CD4-positive, CD25-positive, alpha-beta regulatory T cell (primary cell): ENCODE measurements around the gene INSRR. TPM values are rescaled to one million over a fixed set of nuclear protein-coding genes. Genes with fewer than 3 reads are reported as not detected.

ENCODE experiments used
- ATAC-seq, 2 donors: fragments of 150-1000 bp; cut with Tn5 transposase; one replicate each; pipeline ENCODE4 v1.10.0; 2021; ENCODE audit warnings: low read depth in 2 of 2, moderate number of reproducible peaks in 2 of 2, moderate library complexity in 1 of 2
- DNase-seq, 3 donors: peaks; one replicate each; pipeline versions ENCODE4 v3.0.0 to v3.0.0-alpha.2; 2012 to 2022; ENCODE audit warnings: mixed read lengths in 1 of 3
- H3K27ac ChIP-seq: one replicate; pipeline ENCODE4 v1.7.0; 2013; ENCODE audit warnings: mild to moderate bottlenecking, low read length; ENCODE audit not compliant: insufficient read depth, poor library complexity, severe bottlenecking
- H3K27me3 ChIP-seq: one replicate; pipeline ENCODE4 v1.7.0; 2013; ENCODE audit warnings: low read length; ENCODE audit not compliant: control insufficient read depth, insufficient read depth
- H3K36me3 ChIP-seq: one replicate; pipeline ENCODE4 v1.7.0; 2013; ENCODE audit warnings: mild to moderate bottlenecking, low read length, moderate library complexity; ENCODE audit not compliant: control insufficient read depth, insufficient read depth
- H3K4me1 ChIP-seq: 2 replicates; pipeline ENCODE4 v1.7.0; 2013; ENCODE audit warnings: mild to moderate bottlenecking, low read length; ENCODE audit not compliant: insufficient read depth, control insufficient read depth, poor library complexity, severe bottlenecking
- H3K4me3 ChIP-seq: one replicate; pipeline ENCODE4 v1.7.0; 2013; ENCODE audit warnings: low read depth, mild to moderate bottlenecking, low read length, moderate library complexity
- H3K9me3 ChIP-seq, 2 experiments: 1 replicate in 1 of 2; 2 replicates in 1 of 2; pipeline ENCODE4 v1.7.0; 2013; ENCODE audit warnings: low read length in 2 of 2, mild to moderate bottlenecking in 1 of 2, moderate library complexity in 1 of 2; ENCODE audit not compliant: control insufficient read depth in 2 of 2
- H3K27ac Mint-ChIP-seq, 3 donors: one replicate each; pipeline ENCODE4 v1.8.0; 2020 to 2022; ENCODE audit warnings: mild to moderate bottlenecking in 3 of 3, mixed read lengths in 3 of 3, moderate library complexity in 2 of 3
- H3K27me3 Mint-ChIP-seq: one replicate; pipeline ENCODE4 v1.8.0; 2022; ENCODE audit warnings: mild to moderate bottlenecking, mixed read lengths
- H3K36me3 Mint-ChIP-seq: one replicate; pipeline ENCODE4 v1.8.0; 2020; ENCODE audit warnings: mixed read lengths
- H3K4me1 Mint-ChIP-seq, 4 donors: one replicate each; pipeline ENCODE4 v1.8.0; 2020 to 2022; ENCODE audit warnings: mixed read lengths in 4 of 4, mild to moderate bottlenecking in 1 of 4
- H3K4me3 Mint-ChIP-seq, 4 donors: one replicate each; pipeline ENCODE4 v1.8.0; 2020 to 2022; ENCODE audit warnings: mild to moderate bottlenecking in 4 of 4, mixed read lengths in 4 of 4, moderate library complexity in 3 of 4
- H3K9me3 Mint-ChIP-seq, 7 donors: one replicate each; pipeline ENCODE4 v1.8.0; 2020 to 2022; ENCODE audit warnings: mixed read lengths in 7 of 7, mild to moderate bottlenecking in 3 of 7, moderate library complexity in 2 of 7
- polyA plus RNA-seq, 4 donors: library from polyadenylated mRNA; unstranded; fragments of 300-500 nt; fragmentation: Illumina TruSeq; gene quantifications; one replicate each; pipeline ENCODE4 v1.2.3, GENCODE V29; 2021
- total RNA-seq: library from RNA; stranded (reverse); gene quantifications from one replicate; pipeline ENCODE4 v1.2.3, GENCODE V29; 2022

The INSRR gene
- total RNA-seq (0.07 TPM), polyA plus RNA-seq (not detected)

- Histone ChIP-seq H3K9me3 (no peaks in the 10 kb centered on the region), H3K27ac (no peak within 1 kb of the TSS), H3K36me3 (no peaks in the 10 kb centered on the region), H3K4me1 (peaks cover 35% of the 10 kb centered on the region), H3K27me3 (peaks cover 12% of the 10 kb centered on the region), H3K4me3 (no peak within 1 kb of the TSS)
- Mint-ChIP-seq H3K9me3 (no peaks in the 10 kb centered on the region), H3K36me3 (no peaks in the 10 kb centered on the region), H3K4me1 (peaks cover 8 to 30% (median 11%) of the 10 kb centered on the region in 4 donors), H3K4me3 (peak within 1 kb of the TSS; percentile 57 to 85 (median 76)), H3K27me3 (peaks cover 56% of the 10 kb centered on the region), H3K27ac (no peak within 1 kb of the TSS)
- no peak for ATAC-seq
- no peak for DNase-seq
Observed at GRCh38 chr1:156858959-156859522, at the start of gene INSRR. TSS of gene INSRR (minus strand) at chr1:156859117. CDS start at chr1:156858621, 496 bp downstream.

- Mint-ChIP-seq H3K27ac (no peak overlapping the region), H3K4me3 (no peak overlapping the region), H3K9me3 (peaks cover 0 to 2% (median 0%) of the 10 kb centered on the region in 7 donors), H3K36me3 (no peaks in the 10 kb centered on the region), H3K27me3 (peaks cover 20% of the 10 kb centered on the region), H3K4me1 (peaks cover 0 to 2% (median 0%) of the 10 kb centered on the region in 4 donors)
- no peak for DNase-seq
- no peaks in the 10 kb centered on the region for H3K4me1 ChIP-seq
- H3K9me3 ChIP-seq: no peaks in the 10 kb centered on the region
- H3K27me3 ChIP-seq: no peaks in the 10 kb centered on the region
- H3K36me3 ChIP-seq: no peaks in the 10 kb centered on the region
- no peak for ATAC-seq
- no peak overlapping the region for H3K27ac ChIP-seq
- H3K4me3 ChIP-seq: no peak overlapping the region
Observed at GRCh38 chr1:156908541-156908940, 49.6 kb upstream of the INSRR start.

- H3K4me3 ChIP-seq: no peak overlapping the region
- no peaks in the 10 kb centered on the region for H3K36me3 Mint-ChIP-seq
- no peak overlapping the region for H3K4me3 Mint-ChIP-seq
- H3K27ac ChIP-seq: no peak overlapping the region
- H3K27me3 ChIP-seq: no peaks in the 10 kb centered on the region
- no peak overlapping the region for H3K27ac Mint-ChIP-seq
- peaks cover 0 to 1% (median 0%) of the 10 kb centered on the region in 7 donors for H3K9me3 Mint-ChIP-seq
- H3K36me3 ChIP-seq: no peaks in the 10 kb centered on the region
- peaks cover 0 to 2% (median 0%) of the 10 kb centered on the region in 4 donors for H3K4me1 Mint-ChIP-seq
- ATAC-seq: no peak
- no peaks in the 10 kb centered on the region for H3K4me1 ChIP-seq
- no peak for DNase-seq
- no peaks in the 10 kb centered on the region for H3K9me3 ChIP-seq
- peaks cover 20% of the 10 kb centered on the region for H3K27me3 Mint-ChIP-seq
Observed at GRCh38 chr1:156906206-156906906, 47.4 kb upstream of the INSRR start.

GRCh38 chr1:156905651-156906050 lies 46.7 kb upstream of the INSRR start:
- H3K9me3 Mint-ChIP-seq: peaks cover 0 to 1% (median 0%) of the 10 kb centered on the region in 7 donors
- no peaks in the 10 kb centered on the region for H3K4me1 ChIP-seq
- no peak overlapping the region for H3K27ac ChIP-seq
- no peaks in the 10 kb centered on the region for H3K9me3 ChIP-seq
- DNase-seq: no peak
- peak overlapping the region in 1 of 3 donors; percentile 38 for H3K27ac Mint-ChIP-seq
- no peaks in the 10 kb centered on the region for H3K27me3 ChIP-seq
- ATAC-seq: no peak
- no peaks in the 10 kb centered on the region for H3K36me3 Mint-ChIP-seq
- H3K4me1 Mint-ChIP-seq: peaks cover 0 to 2% (median 0%) of the 10 kb centered on the region in 4 donors
- no peaks in the 10 kb centered on the region for H3K36me3 ChIP-seq
- H3K27me3 Mint-ChIP-seq: peaks cover 16% of the 10 kb centered on the region
- no peak overlapping the region for H3K4me3 ChIP-seq
- H3K4me3 Mint-ChIP-seq: no peak overlapping the region

- Histone ChIP-seq H3K27me3 (no peaks in the 10 kb centered on the region), H3K4me1 (no peaks in the 10 kb centered on the region), H3K4me3 (no peak overlapping the region), H3K36me3 (no peaks in the 10 kb centered on the region), H3K27ac (no peak overlapping the region), H3K9me3 (no peaks in the 10 kb centered on the region)
- DNase-seq: no peak
- Mint-ChIP-seq H3K4me3 (no peak overlapping the region), H3K9me3 (peaks cover 0 to 1% (median 0%) of the 10 kb centered on the region in 7 donors), H3K4me1 (peaks cover 0 to 2% (median 0%) of the 10 kb centered on the region in 4 donors), H3K36me3 (no peaks in the 10 kb centered on the region), H3K27ac (no peak overlapping the region), H3K27me3 (peaks cover 12% of the 10 kb centered on the region)
- no peak for ATAC-seq
Observed at GRCh38 chr1:156905176-156905575, 46.3 kb upstream of the INSRR start.

GRCh38 chr1:156904187-156904959 lies 45.5 kb upstream of the INSRR start:
- Histone ChIP-seq H3K4me3 (no peak overlapping the region), H3K27ac (no peak overlapping the region), H3K36me3 (no peaks in the 10 kb centered on the region), H3K27me3 (no peaks in the 10 kb centered on the region), H3K9me3 (no peaks in the 10 kb centered on the region), H3K4me1 (no peaks in the 10 kb centered on the region)
- no peak for ATAC-seq
- no peak for DNase-seq
- Mint-ChIP-seq H3K9me3 (peaks cover 0 to 1% (median 0%) of the 10 kb centered on the region in 7 donors), H3K27me3 (peaks cover 12% of the 10 kb centered on the region), H3K4me3 (no peak overlapping the region), H3K27ac (peak overlapping the region in 1 of 3 donors; percentile 88), H3K4me1 (peaks cover 0 to 2% (median 0%) of the 10 kb centered on the region in 4 donors), H3K36me3 (no peaks in the 10 kb centered on the region)

GRCh38 chr1:156903328-156904091 lies 44.6 kb upstream of the INSRR start:
- H3K4me1 Mint-ChIP-seq: peaks cover 0 to 4% (median under 1%) of the 10 kb centered on the region in 4 donors
- Histone ChIP-seq H3K36me3 (no peaks in the 10 kb centered on the region), H3K27ac (no peak overlapping the region), H3K4me3 (no peak overlapping the region), H3K27me3 (peaks cover 4% of the 10 kb centered on the region), H3K9me3 (no peaks in the 10 kb centered on the region), H3K4me1 (no peaks in the 10 kb centered on the region)
- H3K4me3 Mint-ChIP-seq: no peak overlapping the region
- peaks cover 9% of the 10 kb centered on the region for H3K27me3 Mint-ChIP-seq
- H3K9me3 Mint-ChIP-seq: no peaks in the 10 kb centered on the region
- H3K36me3 Mint-ChIP-seq: no peaks in the 10 kb centered on the region
- no peak overlapping the region for H3K27ac Mint-ChIP-seq
- DNase-seq (no peak), ATAC-seq (no peak)
